Kasumi-1 (cell line): Measurements from ENCODE around the gene ANKDD1A.
A peak's percentile ranks its signal among the peaks of the same experiment; 100 is the strongest.

Experiments used
- DNase-seq, 2 experiments: peaks; one replicate each; lab custom pipeline; 2025; lab: John Stamatoyannopoulos, UW

Gene ANKDD1A

DNA sequence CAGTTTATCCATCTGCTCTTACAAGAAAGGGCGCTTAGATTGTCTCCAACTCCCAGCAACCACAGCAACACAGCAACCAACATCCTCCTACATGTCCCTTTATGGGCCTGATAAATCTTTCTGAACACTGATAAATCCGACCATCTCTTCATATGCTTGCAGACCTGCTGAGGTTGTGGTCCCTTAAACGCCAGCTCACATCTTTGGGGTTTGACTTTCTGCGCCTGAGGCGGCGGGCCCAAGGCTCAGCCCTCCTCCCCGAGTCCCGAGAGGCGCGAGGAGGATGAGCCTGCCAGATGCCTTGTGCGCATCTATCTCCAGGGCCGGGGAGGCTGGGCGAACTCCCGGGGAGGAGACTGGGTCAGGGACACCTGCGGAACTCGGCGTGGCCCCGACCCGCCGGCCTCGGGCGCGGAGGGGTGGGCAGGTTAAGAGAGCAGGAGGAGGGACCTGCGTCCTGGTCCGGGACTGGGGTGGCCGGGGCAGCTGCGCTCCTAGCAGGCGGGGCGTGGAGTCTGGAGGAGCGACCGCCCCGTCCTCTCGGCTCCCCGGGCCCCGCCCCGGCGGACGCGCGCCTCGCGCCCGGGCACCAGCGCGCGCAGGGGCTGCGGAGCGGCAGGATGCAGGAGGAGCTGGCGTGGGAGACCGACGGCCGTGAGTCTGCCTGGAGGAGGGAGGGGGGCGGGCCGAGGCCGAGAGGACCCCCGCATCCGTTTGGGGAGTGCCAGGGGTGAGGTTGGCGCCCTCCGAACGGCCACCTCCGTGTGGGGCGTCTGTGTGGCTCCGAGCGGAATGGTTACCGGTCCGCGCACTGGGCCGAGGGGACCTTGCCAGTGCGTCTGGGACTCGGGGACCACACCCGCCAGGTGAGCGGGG lies at the start of gene ANKDD1A:
ANKDD1A (plus strand) TSS at position 592 of the 876 bp plus-strand sequence; CDS start at position 621, 29 bp downstream.
- DNase-seq, result peak; percentile 35 to 43

DNA sequence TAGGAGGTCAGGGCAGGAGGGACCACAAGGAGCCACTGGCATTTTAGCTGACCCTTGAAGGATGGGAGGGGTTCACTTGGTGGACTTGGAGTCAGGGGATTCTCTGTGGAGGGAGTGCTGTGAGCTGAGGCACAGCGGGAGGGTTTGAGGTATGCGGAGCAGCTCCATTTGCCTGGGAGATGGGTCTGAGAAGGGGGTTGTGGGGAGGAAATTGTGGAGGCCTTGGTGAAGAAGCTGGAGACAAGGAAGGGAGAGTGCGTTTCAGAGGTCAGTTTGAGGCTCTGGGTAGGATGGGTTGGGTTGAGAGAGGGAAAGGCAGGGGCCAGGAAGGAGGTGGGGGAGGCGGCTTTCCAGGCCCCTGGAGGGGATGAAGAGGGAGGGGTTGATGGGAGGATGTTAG lies 49.7 kb upstream of the ANKDD1A start:
- DNase-seq, result no peak

DNA sequence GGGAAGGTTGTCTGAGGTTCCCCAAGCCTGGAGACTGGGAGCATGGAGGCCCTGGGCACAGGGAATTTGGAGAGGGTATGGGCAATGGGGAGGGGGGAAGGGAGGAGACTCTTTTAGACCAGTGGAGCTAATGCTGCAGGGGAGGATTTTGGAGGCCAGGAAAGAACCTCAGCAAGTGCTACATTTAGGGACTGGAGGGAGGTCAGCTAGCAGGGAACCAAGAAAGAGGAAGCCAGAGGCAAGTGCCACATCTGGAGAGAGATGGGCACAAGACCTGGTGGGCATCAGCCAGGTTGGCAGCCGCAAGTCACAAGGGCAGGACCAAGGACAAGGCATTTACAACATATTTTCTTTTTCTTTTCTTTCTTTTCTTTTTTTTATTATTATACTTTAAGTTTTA lies 49.3 kb upstream of the ANKDD1A start:
- DNase-seq, result no peak

DNA sequence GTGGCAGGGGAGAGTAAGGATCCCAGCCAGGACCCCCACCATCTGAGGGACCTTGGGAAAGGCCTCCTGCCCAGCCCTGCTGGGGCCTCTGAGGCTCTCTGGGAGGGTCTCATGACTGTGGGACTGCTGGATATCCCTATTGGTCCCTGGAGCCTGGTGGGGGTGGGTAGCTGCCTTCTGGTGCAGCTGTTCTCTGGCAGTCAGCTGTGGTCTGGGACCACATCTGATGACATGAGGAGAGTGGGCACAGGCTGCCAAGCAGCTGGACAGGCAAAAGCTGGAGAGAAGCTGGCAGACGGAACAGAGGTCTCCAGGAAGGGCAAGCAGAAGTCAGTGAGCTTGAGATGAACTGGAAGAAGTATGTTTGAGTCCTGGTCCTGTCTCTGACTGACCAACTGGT lies 47.6 kb upstream of the ANKDD1A start:
- DNase-seq, result no peak

DNA sequence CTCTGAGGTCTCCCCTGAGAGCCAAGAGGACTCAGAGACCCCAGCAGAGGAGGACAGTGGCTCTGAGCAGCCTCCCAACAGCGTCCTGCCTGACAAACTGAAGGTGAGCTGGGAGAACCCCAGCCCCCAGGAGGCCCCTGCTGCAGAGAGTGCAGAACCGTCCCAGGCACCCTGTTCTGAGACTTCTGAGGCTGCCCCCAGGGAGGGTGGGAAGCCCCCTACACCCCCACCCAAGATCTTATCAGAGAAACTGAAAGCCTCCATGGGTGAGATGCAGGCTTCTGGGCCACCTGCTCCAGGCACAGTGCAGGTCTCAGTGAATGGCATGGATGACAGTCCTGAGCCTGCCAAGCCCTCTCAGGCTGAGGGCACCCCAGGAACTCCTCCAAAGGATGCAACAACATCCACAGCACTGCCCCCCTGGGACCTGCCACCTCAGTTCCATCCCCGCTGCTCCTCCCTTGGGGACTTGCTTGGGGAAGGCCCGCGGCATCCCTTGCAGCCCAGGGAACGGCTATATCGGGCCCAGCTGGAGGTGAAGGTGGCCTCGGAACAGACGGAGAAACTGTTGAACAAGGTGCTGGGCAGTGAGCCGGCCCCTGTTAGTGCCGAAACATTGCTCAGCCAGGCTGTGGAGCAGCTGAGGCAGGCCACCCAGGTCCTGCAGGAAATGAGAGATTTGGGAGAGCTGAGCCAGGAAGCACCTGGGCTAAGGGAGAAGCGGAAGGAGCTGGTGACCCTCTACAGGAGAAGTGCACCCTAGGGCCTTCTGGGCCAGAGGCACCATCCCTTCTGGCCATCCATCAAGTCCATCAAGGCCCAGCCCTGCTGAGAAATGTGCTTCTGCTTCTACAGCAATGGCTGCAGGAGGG lies 46.3 kb upstream of the ANKDD1A start:
- no peak for DNase-seq

DNA sequence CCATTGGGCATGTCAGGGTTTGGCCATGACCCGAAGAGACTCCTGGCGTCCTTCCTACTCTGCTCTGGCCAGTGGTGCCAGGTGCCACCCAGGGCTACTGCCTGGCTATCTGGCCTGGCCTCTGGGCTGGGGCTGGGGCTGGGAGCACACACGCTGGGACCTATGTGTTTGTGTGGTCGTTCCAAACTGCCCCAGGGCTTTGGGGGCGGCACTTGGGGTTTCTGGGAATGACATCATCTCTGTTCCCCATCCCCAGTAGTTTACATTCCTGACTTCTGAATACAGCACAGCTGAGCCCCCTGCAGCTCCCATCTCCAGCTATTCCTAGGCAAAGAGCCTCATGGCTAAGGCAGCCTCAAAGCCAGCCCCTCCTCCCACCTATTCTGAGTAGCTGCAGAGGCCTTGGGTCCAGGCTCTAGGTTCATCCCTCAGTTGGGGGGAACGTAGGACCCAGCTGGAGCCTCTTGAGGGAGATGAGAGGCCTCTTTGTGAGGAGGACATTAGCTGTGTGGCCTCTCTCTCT lies 45.6 kb upstream of the ANKDD1A start:
- no peak for DNase-seq

DNA sequence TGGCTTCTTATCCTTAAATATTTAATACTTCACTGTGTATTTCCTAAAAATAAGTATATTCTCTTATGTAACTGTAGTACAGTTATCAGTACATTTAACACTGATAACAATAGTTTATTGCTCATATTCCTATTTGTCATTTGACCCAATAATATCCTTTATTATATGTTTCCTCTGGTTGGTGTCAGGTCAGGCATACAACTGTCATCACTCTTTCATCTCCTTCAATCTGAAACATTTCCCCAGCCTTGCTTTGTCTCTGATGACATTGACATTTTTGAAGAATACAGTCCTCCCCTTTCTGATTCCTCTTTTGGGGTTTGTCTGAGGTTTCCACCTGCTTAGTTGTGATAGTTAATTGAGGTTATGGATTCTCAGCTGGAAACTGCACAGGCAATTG lies 42.2 kb upstream of the ANKDD1A start:
- no peak for DNase-seq

DNA sequence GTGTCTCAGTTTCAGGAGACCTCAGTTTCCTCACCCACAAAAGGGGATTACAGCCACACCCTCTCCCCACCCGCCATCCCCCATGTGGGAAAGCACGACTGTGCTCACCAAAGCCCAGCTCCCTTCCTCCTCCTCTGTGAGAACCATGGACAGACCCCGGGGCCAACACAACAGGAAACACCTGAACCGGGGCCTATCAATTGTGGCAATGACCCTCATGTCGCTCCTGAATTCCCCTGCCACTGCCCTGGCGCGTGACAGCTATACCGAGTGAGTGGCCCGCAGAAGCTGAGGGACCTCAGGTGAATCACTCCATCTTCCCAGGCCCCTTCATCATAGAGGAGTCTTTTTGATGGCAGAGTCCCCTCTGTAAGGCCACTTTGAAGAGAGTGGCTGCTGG lies 41.3 kb upstream of the ANKDD1A start:
- no peak for DNase-seq

DNA sequence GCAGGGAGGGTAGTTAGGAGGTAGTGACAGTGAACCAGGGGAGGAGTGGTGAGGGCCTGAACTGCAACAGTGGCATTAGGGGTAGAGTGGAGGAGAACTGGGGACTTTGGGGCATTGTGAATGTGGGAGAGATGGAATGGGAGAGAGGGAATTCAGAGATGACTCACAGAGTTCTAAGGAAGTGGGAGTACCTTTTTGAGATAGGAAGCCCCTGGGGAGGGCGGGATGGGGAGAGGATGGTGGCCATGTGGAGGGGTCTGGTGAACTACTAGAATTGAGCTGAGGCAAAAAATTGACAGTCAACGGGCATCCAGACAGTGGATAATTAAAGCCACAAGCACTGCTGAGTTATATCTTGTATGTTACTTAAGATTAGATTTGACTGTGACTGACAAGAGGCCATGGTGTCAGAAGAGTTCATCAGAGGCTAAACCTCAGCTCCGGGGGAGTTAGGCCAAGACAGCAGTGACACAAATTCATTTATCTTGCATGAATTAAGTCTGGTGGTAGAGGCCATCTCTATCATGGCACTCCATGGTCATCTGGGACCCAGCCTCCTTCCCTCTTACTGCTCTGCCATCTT lies 36.0 kb upstream of the ANKDD1A start:
- DNase-seq, result no peak

DNA sequence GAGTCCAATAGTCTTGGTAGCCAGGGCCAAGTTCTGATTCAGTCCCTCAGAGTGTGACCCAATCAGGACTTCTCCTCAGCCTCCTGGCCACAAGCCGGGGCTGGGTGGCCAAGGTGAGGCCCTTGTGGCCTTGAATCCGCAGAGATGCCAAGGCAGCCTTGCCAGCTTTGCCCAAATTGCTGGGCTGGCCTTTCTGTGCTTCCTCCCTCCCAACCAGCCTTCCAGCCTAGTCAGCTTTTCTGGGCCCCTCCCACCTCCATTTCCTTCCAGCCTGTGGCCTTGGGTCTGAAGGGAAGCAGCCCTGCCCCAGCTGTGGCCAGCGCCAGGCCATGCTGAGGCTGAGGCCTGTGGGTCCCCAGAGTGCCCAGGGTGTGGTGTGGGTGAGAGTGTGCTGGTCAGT lies 34.3 kb upstream of the ANKDD1A start:
- peak; percentile 84 to 89 for DNase-seq

DNA sequence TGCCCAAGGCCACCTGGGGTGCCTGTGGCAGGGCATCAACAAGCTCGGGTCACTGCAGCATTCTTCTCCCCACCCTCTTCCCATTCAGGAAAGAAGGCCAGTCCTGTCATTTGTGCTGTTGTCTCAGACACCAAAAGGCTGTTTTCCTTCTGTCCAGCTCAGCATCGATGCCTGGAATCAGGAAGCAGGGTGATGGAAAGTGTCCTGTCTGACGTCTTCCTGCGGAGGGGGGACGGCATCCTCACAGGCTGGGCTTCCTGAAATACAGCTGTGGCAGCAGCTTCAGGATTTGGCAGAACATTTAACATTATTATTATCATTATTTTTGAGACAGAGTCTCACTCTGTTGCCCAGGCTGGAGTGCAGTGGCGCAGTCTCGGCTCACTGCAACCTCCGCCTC lies 33.0 kb upstream of the ANKDD1A start:
- DNase-seq, result no peak

DNA sequence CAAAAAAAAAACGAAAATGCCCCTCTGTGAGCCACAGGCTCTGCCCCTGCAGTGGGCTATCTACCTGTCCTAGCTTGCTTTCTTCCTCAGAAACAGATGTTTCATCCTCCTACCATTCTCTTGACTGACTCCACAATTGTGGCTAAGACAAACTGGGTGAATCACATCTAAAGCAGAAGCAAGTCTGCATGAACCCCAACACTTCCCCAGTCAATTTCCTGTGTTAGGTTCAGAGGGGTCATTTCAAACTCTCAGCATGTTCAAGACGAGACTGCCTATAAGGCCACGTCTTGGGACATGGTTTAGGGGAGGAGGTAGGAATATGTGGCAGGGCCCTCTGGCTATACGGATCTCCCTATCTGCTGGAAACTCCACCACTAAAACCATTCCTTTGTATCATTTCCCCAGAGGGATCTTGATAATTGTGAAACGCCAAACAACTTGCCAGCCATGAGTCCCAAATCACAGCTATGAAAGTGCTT lies 28.6 kb upstream of the ANKDD1A start:
- peak; percentile 61 to 75 for DNase-seq

DNA sequence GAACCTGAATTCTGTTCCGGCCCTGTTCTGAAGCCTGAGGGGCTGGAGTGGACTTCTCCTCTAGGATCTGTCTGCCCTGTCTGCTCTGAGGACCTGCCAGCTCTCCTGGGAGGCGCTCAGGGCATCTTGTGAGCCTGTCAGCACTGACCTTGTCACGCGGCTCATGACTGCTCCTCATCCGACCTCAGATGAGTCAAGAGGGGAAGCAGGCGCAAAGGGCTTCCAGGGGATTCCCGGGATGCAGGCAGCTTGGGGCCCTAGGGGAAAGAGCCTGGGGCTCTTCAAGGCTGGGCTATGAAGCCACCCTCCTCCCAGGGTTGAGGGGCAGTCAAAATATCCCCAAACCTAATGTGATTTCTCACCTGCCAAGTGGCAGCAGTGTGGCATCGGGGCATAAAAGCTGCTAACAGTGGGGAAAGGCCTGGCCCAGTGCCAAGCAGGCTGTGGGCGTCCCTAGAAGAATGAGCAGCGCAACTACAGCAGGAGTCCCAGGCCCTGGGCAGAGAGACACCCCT lies 27.6 kb upstream of the ANKDD1A start:
- peak; percentile 35 to 52 for DNase-seq

DNA sequence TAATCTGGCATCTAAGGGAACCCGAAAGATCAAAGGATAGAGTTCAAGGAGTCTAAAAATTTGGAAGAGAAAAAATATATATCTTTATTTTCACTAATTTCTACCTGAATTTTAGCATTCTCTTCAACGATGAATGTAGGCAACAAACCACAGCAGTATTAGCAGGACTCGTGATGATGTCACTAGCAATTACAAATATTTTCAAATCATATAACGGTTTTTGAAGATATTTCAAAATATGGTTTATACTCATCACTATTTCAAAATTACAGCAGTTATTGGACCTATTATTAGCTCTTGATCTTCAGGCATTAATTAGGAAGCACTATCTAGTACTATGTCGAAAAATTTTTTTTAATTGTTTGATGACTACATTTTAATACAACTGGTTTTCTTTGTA lies 27.0 kb upstream of the ANKDD1A start:
- no peak for DNase-seq

DNA sequence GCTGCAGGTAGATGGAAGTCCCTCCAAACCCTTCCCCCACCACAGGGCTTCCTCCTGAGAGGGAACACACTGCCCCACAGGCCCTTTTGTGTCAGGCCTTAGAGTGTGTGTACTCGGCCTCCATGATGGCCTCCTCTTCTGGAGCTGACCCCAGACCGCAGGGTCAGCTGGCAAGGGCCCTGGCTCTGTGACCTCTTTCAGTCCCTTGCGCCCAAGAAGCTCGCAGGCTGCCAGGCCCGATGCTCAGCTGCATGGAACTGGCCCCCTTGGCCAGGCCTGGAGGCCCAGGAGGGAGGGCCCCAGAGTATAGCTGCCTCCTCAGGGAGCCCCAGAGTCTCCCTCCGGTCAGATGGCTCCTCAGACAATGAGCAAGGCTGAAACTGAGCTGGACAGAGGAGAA lies 23.4 kb upstream of the ANKDD1A start:
- DNase-seq, result no peak

DNA sequence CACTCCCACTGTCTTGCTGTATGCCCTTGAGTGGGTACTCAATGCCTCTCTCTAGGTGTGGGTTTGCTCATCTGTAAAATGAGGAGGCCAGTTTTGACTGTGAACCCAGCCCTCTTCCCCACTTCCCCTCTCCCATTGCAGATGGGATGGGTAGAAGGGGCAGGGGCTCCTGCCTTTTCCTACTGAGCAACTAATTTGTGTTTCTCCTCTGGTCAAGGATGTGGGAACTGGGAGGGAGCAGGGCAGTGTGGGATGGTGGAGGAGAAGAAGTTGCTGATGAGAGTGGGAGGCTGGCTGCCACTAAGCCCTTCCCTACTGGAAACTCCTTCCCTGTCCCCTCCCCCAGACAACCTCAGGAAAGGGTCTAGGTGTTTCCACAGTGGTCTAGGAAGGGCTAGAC lies 20.1 kb upstream of the ANKDD1A start:
- DNase-seq, result no peak

DNA sequence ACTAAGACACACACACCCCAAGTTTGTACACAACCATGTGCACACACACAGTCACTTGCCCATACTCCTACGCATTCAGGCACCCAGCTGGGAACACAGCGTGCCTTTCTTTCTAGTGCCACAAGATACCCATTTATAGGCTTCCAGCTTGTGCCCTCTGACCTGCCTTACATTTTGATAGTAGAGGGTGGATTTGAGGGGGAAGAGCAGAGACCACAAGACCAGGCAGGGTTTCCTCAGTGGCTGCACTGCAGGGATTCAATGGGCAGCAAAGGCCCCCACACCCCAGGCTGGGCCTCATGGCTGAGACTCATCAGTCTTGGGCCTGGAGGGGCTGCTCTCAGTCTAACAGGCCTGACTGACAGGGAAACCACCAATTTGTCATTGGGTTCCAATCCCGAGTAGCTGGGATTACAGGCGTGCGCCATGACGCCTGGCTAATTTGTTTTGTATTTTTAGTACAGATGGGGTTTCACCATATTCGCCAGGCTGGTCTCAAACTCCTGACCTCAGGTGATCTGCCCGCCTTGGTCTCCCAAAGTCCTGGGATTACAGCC lies 18.8 kb upstream of the ANKDD1A start:
- peak in 1 of 2 experiments; percentile 17 for DNase-seq

DNA sequence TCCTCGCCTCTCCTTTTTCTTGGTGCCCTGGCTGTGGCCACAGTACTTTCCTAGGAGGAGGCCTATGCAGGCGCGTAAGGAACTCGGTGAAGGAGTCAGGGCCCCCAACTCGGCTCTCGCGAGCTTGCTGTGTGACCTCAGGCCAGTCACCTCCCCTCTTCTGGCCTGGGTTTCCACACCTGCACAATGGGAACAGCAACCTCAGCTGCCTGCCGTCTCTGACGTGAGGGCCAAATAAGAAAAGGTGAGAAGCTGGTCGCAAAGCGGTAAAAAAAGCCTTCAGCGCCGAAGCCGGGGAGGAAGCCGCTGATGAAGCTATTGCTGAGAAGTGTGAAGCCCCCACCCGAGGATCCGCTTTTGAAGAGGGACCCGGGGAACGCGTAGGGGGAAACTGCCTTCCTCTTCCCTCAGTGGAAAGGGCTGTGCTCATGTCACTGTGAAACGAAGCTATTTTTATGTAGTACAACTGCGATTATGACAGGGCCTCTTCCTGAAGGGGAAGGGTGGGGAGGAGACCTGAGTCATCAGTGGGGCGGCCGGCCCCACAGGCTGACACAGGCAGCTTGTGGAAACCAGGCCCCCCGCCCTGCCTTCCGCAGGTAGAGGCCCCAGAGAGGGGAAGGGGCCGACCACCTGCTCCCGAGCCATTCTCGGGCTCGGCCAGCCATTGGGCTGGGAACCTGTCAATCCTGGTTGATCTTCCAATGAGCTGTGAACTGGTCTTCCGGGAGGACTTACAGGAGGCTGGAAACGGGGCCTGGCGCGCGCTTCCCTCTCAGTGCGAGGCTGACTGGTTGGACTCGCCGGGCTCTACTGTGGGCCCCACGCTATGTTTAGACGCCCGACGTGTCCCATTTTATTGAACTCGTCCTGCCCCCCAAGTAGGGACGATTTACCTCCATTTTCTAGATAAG lies 18.0 kb upstream of the ANKDD1A start:
- DNase-seq, result peak; percentile 100

DNA sequence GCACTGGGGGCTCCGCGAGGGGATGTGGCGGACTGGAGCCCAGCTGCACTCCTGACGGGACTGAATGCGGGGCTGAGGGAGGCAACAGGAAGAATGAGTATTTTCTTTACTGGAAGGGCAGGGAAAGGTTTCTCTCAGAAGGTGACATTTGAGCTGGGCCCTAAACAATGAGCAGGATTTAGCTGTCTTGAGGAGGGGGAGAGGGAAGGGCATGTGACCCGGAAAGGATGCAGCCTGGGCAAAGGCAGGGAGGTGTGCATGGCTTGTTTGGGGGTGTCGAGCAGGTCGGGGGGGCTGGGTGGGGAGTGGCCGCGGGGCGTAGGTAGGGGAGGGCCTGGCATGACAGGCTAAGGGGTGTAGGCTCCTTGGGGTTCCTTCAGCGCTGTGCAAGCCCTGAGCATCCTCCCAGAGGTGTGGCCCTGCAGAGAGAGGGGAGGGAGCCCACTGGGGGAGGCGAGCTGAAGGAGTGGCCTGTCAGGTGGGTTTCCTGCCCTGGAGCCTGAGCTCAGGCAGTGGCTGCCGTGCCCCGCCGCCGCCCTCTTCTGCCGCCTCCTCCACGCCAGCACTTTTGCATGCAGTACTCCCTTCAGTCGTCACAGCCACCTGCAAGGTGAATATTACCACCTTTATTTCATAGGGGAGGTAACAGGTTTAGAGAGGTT lies 17.2 kb upstream of the ANKDD1A start:
- DNase-seq, result peak; percentile 18 to 20
